GM18519 (cell line): ENCODE results near the gene MIPEP.

Experiments used
- ATAC-seq: cut with Tn5 transposase; IDR thresholded peaks from one replicate; pipeline ENCODE4 v1.9.1; 2021; ENCODE audit warnings: mild to moderate bottlenecking, moderate library complexity; ENCODE audit not compliant: unreplicated experiment, low FRiP score

Gene MIPEP

GRCh38 chr13:23855360-23855759 lies 33.8 kb downstream of the MIPEP start:
- ATAC-seq: no peak

GRCh38 chr13:23852351-23852750 lies 36.8 kb downstream of the MIPEP start:
- no peak for ATAC-seq

- ATAC-seq: no peak
Measured at GRCh38 chr13:23851106-23851505, 38.1 kb downstream of the MIPEP start.

- ATAC-seq: no peak
Measured at GRCh38 chr13:23850134-23850533, 39.1 kb downstream of the MIPEP start.

- ATAC-seq: no peak
Measured at GRCh38 chr13:23849670-23850069, 39.5 kb downstream of the MIPEP start.

- no peak for ATAC-seq
Measured at GRCh38 chr13:23848646-23849141, 40.5 kb downstream of the MIPEP start.

GRCh38 chr13:23848019-23848418 lies 41.2 kb downstream of the MIPEP start:
- ATAC-seq: no peak

GRCh38 chr13:23847497-23847896 lies 41.7 kb downstream of the MIPEP start:
- ATAC-seq: no peak

- no peak for ATAC-seq
Measured at GRCh38 chr13:23845105-23845725, 44.0 kb downstream of the MIPEP start.

- no peak for ATAC-seq
Measured at GRCh38 chr13:23844132-23844531, 45.1 kb downstream of the MIPEP start.

GRCh38 chr13:23843436-23843835 lies 45.8 kb downstream of the MIPEP start:
- no peak for ATAC-seq

- ATAC-seq: no peak
Measured at GRCh38 chr13:23842406-23842805, 46.8 kb downstream of the MIPEP start.

- no peak for ATAC-seq
Measured at GRCh38 chr13:23833733-23834611, 55.2 kb downstream of the MIPEP start.

GRCh38 chr13:23828866-23829265 lies 60.3 kb downstream of the MIPEP start:
- no peak for ATAC-seq

GRCh38 chr13:23828086-23828485 lies 61.1 kb downstream of the MIPEP start:
- ATAC-seq: no peak

- no peak for ATAC-seq
Measured at GRCh38 chr13:23825179-23825578, 64.0 kb downstream of the MIPEP start.

- no peak for ATAC-seq
Measured at GRCh38 chr13:23824371-23824770, 64.8 kb downstream of the MIPEP start.

GRCh38 chr13:23822252-23822824 lies 66.9 kb downstream of the MIPEP start:
- no peak for ATAC-seq

- ATAC-seq: no peak
Measured at GRCh38 chr13:23820530-23820929, 68.7 kb downstream of the MIPEP start.

GRCh38 chr13:23817830-23818229 lies 71.4 kb downstream of the MIPEP start:
- ATAC-seq: no peak

GRCh38 chr13:23817136-23817535 lies 72.1 kb downstream of the MIPEP start:
- no peak for ATAC-seq
